HG02981 (cell line): ENCODE data around the gene BAIAP2L1.
"Not testable (repeated sequence)": the region's sequence is repeated elsewhere in the genome, so short reads cannot be mapped to it uniquely, and the experiment has no call there.

Experiments used
- ATAC-seq: cut with Tn5 transposase; IDR thresholded peaks from one replicate; pipeline ENCODE4 v1.9.1; 2021; ENCODE audit warnings: mild to moderate bottlenecking, moderate library complexity; ENCODE audit not compliant: unreplicated experiment

BAIAP2L1 gene

GRCh38 chr7:98399890-98400541, 874 bp downstream of the BAIAP2L1 start:
- ATAC-seq: no peak

GRCh38 chr7:98399462-98399861, 1.4 kb downstream of the BAIAP2L1 start:
- no peak for ATAC-seq

- no peak for ATAC-seq
Measured at GRCh38 chr7:98398567-98399372, 2.1 kb downstream of the BAIAP2L1 start.

GRCh38 chr7:98396768-98397167, 4.1 kb downstream of the BAIAP2L1 start:
- no peak for ATAC-seq

GRCh38 chr7:98395951-98396350, 4.9 kb downstream of the BAIAP2L1 start:
- ATAC-seq: no peak

- no peak for ATAC-seq
Measured at GRCh38 chr7:98395481-98395880, 5.4 kb downstream of the BAIAP2L1 start.

- no peak for ATAC-seq
Measured at GRCh38 chr7:98394377-98394836, 6.5 kb downstream of the BAIAP2L1 start.

- no peak for ATAC-seq
Measured at GRCh38 chr7:98387544-98388226, 13.2 kb downstream of the BAIAP2L1 start.

- no peak for ATAC-seq
Measured at GRCh38 chr7:98387131-98387530, 13.8 kb downstream of the BAIAP2L1 start.

- ATAC-seq: not testable (repeated sequence)
Measured at GRCh38 chr7:98385532-98385931, 15.4 kb downstream of the BAIAP2L1 start.

- ATAC-seq: no peak
Measured at GRCh38 chr7:98378210-98378819, 22.6 kb downstream of the BAIAP2L1 start.

GRCh38 chr7:98376711-98377110, 24.2 kb downstream of the BAIAP2L1 start:
- no peak for ATAC-seq

- ATAC-seq: no peak
Measured at GRCh38 chr7:98375664-98376063, 25.2 kb downstream of the BAIAP2L1 start.

GRCh38 chr7:98374285-98374680, 26.6 kb downstream of the BAIAP2L1 start:
- ATAC-seq: no peak

- no peak for ATAC-seq
Measured at GRCh38 chr7:98372993-98373392, 27.9 kb downstream of the BAIAP2L1 start.

- ATAC-seq: no peak
Measured at GRCh38 chr7:98369726-98370125, 31.2 kb downstream of the BAIAP2L1 start.

GRCh38 chr7:98368716-98369115, 32.2 kb downstream of the BAIAP2L1 start:
- no peak for ATAC-seq

- ATAC-seq: no peak
Measured at GRCh38 chr7:98366562-98366938, 34.3 kb downstream of the BAIAP2L1 start.

GRCh38 chr7:98365863-98366561, 34.9 kb downstream of the BAIAP2L1 start:
- no peak for ATAC-seq

- ATAC-seq: no peak
Measured at GRCh38 chr7:98364220-98364619, 36.7 kb downstream of the BAIAP2L1 start.

GRCh38 chr7:98362517-98362916, 38.4 kb downstream of the BAIAP2L1 start:
- no peak for ATAC-seq
